ENCODE data around the gene MACROH2A1.

MACROH2A1 gene

GRCh38 chr5:135289651-135290050 lies 109.4 kb downstream of the MACROH2A1 start:
- DNase-seq (ENCODE audit: extremely low read depth in 1 of 2, low read depth in 1 of 2) = no peak

- DNase-seq (ENCODE audit: extremely low read depth in 1 of 2, low read depth in 1 of 2) = no peak
These were observed 111.5 kb downstream of the MACROH2A1 start for GRCh38 chr5:135287551-135287950.
